Thyroid gland (tissue), 4 donors: ENCODE results near the gene C3orf80. TPM values are rescaled to one million over a fixed set of nuclear protein-coding genes. Genes with fewer than 3 reads are reported as not detected.
A peak's percentile ranks its signal among the peaks of the same experiment; 100 is the strongest.

Source experiments
- DNase-seq, 2 donors: peaks; one replicate each; pipeline ENCODE4 v3.0.0-alpha.2; 2019
- H3K27ac ChIP-seq, 3 donors: fragments of 200-600 bp; sonication (generic); 1 replicate in 2 of 3; 2 replicates in 1 of 3; pipeline ENCODE4 v1.5.1; 2016 to 2019; ENCODE audit warnings: mild to moderate bottlenecking in 1 of 3, moderate library complexity in 1 of 3
- H3K27me3 ChIP-seq: fragments of 200-600 bp; sonication (generic); one replicate; pipeline ENCODE4 v1.5.1; 2019
- H3K36me3 ChIP-seq, 2 donors: fragments of 200-600 bp; sonication (generic); one replicate each; pipeline ENCODE4 v1.5.1; 2016 to 2019
- H3K4me1 ChIP-seq, 2 donors: fragments of 200-600 bp; sonication (generic); one replicate each; pipeline ENCODE4 v1.5.1; 2017 to 2019
- H3K4me3 ChIP-seq, 3 donors: fragments of 200-600 bp; sonication (generic); replicated peaks in 1 of 3; 1 replicate in 2 of 3; 2 replicates in 1 of 3; pipeline ENCODE4 v1.5.1; 2016; ENCODE audit warnings: mild to moderate bottlenecking in 1 of 3
- H3K9me3 ChIP-seq: fragments of 200-600 bp; sonication (generic); one replicate; pipeline ENCODE4 v1.5.1; 2017
- CTCF ChIP-seq, 6 experiments: fragments of 200-600 bp in 3 of 6; fragments of 450-650 bp in 3 of 6; sonication (generic) in 3 of 6; IDR thresholded peaks; one replicate each; pipeline ENCODE4 v1.5.1; 2016 to 2019; ENCODE audit warnings: antibody characterized with exemption in 6 of 6, mild to moderate bottlenecking in 2 of 6, inconsistent platforms in 1 of 6, moderate library complexity in 1 of 6
- POLR2A ChIP-seq, 2 donors: fragments of 450-650 bp; IDR thresholded peaks; one replicate each; pipeline ENCODE4 v1.6.1; 2017; ENCODE audit warnings: antibody characterized with exemption in 2 of 2, mild to moderate bottlenecking in 2 of 2, moderate library complexity in 1 of 2
- WGBS, 2 donors: methylation state at CpG; one replicate each; pipeline ENCODE4 v1.1.5; 2017; 5-methylcytosine and 5-hydroxymethylcytosine counted together
- intact Hi-C: fragments of 100-400 bp; cut with DNase I; formaldehyde crosslinking; loops from one replicate; pipeline ENCODE4 v1.15.1; 2023
- total RNA-seq, 4 donors: library from RNA; depleted of rRNA; stranded (reverse); fragments of >200 nt; gene quantifications; one replicate each; pipeline ENCODE4 v1.2.3, GENCODE V29; 2016

The C3orf80 gene
- total RNA-seq, 4 donors from 2014 or later, result 0.27 to 0.29 (median 0.29) TPM; not detected in 1

DNA sequence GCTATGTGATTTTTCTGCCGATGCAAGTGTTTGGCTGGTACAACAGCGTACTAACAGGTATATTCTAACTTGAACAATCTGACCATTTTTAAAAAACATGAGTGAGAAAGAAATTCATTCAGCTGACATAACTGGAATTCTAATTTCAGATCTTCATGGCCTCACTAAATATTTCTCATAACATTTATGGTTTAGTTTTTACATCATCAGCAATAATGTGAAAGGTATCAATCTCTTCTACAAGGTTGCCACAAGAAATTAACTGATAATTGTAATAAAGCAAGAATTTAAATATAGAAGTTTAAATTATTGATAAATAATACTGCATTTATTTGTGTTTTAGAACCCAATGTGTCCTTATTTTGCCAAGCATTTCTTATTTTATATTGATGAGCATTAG is 5.2 kb upstream of the C3orf80 start:
- no peaks in the 10 kb centered on the region for H3K27me3 ChIP-seq
- intact Hi-C loops, result no loop called here
- no peak for DNase-seq
- TF ChIP-seq CTCF (IDR thresholded peaks at IDR 0.05) (no peak), POLR2A (IDR thresholded peaks at IDR 0.05) (no peak)
- no peak overlapping the region for H3K4me3 ChIP-seq
- no peaks in the 10 kb centered on the region for H3K4me1 ChIP-seq
- WGBS, 2 donors, result 96 to 98% methylated on average over 2 of the region's 2 CpGs
- no peaks in the 10 kb centered on the region for H3K36me3 ChIP-seq
- H3K9me3 ChIP-seq, result no peaks in the 10 kb centered on the region
- no peak overlapping the region for H3K27ac ChIP-seq

DNA sequence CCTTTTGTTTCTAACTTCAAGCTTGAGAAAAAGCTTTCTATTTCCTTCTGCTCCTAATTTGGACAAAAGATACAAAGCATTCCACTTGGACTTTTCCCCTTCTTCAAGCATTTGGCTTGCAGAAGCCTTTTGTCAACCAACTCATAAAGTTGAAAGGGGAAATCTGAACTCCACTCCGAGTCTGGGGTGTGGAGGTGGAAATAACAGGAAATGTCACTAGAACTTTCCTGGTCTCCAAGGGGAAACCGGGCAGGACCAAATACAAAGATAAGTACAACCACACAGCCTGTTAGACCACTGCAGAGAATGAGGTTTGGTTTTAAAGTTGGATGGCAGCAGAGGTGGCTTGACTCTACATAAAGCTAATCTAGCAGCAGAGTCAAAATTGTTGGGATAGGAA is 4.2 kb upstream of the C3orf80 start:
- peaks cover under 1% of the 10 kb centered on the region in 2 donors for H3K4me1 ChIP-seq
- no peaks in the 10 kb centered on the region for H3K9me3 ChIP-seq
- H3K27ac ChIP-seq, result no peak overlapping the region
- no peaks in the 10 kb centered on the region for H3K36me3 ChIP-seq
- TF ChIP-seq POLR2A (IDR thresholded peaks at IDR 0.05), result no peak
- no peak for TF ChIP-seq CTCF (IDR thresholded peaks at IDR 0.05)
- no peak for DNase-seq
- 35 to 37% methylated on average over 2 of the region's 2 CpGs for WGBS, 2 donors
- intact Hi-C loops, result no loop called here
- no peaks in the 10 kb centered on the region for H3K27me3 ChIP-seq
- no peak overlapping the region for H3K4me3 ChIP-seq

- no peaks in the 10 kb centered on the region for H3K36me3 ChIP-seq
- no peaks in the 10 kb centered on the region for H3K9me3 ChIP-seq
- DNase-seq, result no peak
- intact Hi-C loops, result no loop called here
- no peak for TF ChIP-seq CTCF (IDR thresholded peaks at IDR 0.05)
- no peak for TF ChIP-seq POLR2A (IDR thresholded peaks at IDR 0.05)
- H3K27me3 ChIP-seq, result peaks cover 6% of the 10 kb centered on the region
- H3K27ac ChIP-seq, result no peak overlapping the region
- H3K4me3 ChIP-seq, result no peak overlapping the region
- WGBS, 2 donors, result 36 to 47% methylated on average over 12 of the region's 12 CpGs
- H3K4me1 ChIP-seq, result peaks cover 9 to 10% of the 10 kb centered on the region in 2 donors
Observed at GRCh38 chr3:160224256-160224655, 966 bp upstream of the C3orf80 start.

DNA sequence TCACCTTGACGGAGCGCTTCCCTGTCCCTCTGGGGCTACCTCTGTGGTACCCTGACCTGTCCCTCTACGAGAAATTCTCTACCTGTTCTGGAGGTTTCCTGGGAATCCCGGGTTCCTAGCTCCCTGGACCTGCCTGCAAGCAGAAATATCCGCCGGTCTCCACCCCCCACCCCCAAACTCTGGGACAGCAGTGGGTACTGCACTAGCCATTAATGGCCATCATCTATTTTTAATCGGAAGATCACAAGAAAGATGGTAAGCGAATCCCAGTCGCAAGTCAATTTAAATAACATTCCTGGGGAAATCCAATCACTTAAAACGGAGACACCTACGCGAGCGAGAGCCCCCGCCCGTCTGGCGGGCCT is 429 bp upstream of the C3orf80 start:
- intact Hi-C loops, result no loop called here
- H3K36me3 ChIP-seq, result no peaks in the 10 kb centered on the region
- 10 to 18% methylated on average over 15 to 16 of the region's 16 CpGs for WGBS, 2 donors
- H3K9me3 ChIP-seq, result no peaks in the 10 kb centered on the region
- TF ChIP-seq CTCF (IDR thresholded peaks at IDR 0.05), result no peak
- no peak for TF ChIP-seq POLR2A (IDR thresholded peaks at IDR 0.05)
- peaks cover 9 to 10% of the 10 kb centered on the region in 2 donors for H3K4me1 ChIP-seq
- H3K4me3 ChIP-seq, result peak overlapping the region in 2 of 3 donors; percentile 12 to 39
- peaks cover 6% of the 10 kb centered on the region for H3K27me3 ChIP-seq
- H3K27ac ChIP-seq, result no peak overlapping the region
- no peak for DNase-seq

- Histone ChIP-seq H3K27ac (no peak overlapping the region), H3K36me3 (no peaks in the 10 kb centered on the region), H3K27me3 (peaks cover 6% of the 10 kb centered on the region), H3K9me3 (no peaks in the 10 kb centered on the region), H3K4me1 (peaks cover 9 to 10% of the 10 kb centered on the region in 2 donors), H3K4me3 (peak overlapping the region in 1 of 3 donors; percentile 39)
- TF ChIP-seq CTCF (IDR thresholded peaks at IDR 0.05) (no peak), POLR2A (IDR thresholded peaks at IDR 0.05) (no peak)
- 8 to 20% methylated on average over 3 to 32 of the region's 87 CpGs for WGBS, 2 donors
- intact Hi-C loops, result no loop called here
- peak; percentile 10 to 16 for DNase-seq
Observed at GRCh38 chr3:160226026-160226907, 1.0 kb downstream of the C3orf80 start.
